Activated CD4-positive, CD25-positive, alpha-beta regulatory T cell treated with anti-CD3 and anti-CD28 coated beads, Interleukin-2, amount 50 U/mL, for 72 hours (primary cell): ENCODE data around the gene SPTB.

Experiments
- DNase-seq: peaks from one replicate; pipeline ENCODE4 v3.0.0; 2021

The SPTB gene

GRCh38 chr14:64763085-64763782, 116.5 kb downstream of the SPTB start:
- DNase-seq = no peak

DNA sequence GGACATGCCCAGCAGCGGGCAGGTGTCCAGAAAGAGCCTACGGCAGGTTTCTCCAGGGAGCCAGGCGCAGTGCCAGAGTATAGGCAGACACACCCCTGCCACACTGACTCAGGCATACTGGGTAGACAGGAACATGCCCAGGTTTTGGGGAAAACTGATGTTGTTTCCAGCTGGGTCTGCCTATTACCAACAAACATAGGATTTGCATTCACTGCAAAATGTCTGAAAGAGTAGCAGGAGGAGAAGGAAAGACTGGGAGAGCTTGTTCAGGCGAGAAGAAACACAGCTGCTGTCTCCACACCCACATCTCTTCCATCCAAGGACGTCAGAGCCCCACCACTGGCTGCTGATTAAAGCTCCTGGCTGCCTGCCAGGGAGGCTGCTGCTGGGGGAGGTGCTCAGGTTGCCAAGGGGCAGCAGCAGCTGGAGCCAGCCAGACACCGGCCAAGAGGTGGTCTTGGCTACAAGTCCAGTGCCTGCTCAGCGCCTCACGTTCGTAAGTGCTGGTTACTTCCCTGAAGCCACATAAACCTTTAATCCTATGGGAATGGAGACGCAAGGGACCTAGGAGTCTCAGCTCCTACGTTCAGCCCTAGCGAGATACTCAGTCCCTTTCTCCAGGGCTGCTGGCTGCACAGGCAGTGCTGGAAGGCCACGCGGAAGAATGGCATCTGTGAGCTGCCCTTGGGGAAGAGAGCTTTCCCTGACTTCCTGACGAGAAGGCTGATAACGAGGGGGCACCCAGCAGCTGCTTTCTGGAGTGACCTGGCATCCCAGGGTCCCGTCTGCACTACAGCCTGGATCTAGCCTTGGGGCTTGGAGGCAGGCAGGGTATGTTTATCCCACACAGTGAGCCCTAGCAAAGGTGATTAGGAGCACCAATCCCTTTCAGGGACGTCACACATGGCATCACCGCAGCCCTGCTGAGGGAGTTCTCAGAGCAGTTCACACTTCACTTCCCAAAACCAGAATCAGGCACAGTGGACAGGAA, 117.4 kb downstream of the SPTB start:
- no peak for DNase-seq

DNA sequence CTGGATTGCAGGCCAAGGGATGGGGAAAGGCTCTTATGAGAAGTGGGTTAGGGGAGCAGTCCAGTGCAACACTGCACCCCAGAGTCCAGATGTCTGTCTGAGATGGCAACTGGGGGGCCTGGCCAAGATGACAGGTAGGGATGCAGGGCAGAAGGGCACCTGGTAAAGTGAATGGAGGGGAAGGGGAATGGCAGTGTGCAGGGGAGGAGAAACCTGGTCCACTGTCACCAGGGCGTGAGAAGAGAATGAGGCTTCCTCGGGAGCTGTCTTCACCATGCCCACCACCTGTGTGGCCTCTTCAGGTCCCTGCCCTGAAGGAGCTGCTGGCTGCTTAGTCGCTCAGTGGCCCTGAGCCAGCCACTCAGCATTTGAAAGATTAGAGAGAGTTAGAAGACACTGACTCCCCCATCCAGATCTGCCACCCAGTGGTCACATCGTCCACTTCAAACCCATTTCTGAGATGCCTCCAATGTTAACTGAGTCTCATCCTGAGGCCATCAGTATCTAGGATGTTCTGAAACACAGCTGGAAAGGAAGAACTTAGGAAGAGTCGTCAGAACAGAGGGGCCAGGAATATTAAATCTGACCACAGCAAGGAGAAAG, 118.2 kb downstream of the SPTB start:
- no peak for DNase-seq

DNA sequence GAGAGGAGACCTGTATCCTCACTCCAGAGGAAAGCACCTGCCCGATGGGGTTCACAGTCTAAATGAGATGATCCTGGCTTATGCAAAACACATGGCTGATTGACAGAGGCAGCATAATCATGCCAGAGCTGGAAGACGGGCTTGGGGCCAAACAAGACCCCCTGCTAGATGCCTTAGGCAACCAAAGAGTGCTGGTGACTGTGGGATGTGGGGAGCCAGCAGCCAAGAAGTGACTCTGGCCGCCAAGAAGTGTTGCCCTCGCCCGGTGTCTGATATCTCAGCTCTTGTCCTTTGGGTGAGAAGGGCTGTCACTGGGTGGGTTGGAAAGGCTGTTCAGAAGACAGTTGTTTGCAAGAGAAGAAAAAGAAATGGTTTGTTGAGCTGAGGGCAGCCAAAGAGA, 118.8 kb downstream of the SPTB start:
- DNase-seq = no peak

GRCh38 chr14:64760146-64760755, 119.5 kb downstream of the SPTB start:
- peak; percentile 75 for DNase-seq

DNA sequence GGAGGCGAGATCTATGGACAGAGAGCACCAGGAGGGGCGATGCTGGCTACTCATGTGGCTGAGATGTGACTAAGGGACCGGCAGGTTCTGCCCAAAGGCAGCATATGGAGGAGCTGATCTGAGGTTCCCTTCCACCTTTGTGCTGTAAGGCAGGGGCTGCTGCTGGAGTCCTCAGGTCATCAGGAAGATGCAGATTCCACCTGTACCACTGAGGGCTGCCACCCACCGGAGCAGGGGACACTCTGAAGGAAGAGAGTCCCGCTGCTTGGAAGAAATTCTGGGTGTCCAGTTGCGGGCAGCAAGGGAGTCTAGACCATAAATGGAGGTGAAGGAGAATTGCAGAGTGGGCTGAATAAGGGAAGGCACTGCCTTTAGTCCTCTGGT, 120.2 kb downstream of the SPTB start:
- DNase-seq = no peak

DNA sequence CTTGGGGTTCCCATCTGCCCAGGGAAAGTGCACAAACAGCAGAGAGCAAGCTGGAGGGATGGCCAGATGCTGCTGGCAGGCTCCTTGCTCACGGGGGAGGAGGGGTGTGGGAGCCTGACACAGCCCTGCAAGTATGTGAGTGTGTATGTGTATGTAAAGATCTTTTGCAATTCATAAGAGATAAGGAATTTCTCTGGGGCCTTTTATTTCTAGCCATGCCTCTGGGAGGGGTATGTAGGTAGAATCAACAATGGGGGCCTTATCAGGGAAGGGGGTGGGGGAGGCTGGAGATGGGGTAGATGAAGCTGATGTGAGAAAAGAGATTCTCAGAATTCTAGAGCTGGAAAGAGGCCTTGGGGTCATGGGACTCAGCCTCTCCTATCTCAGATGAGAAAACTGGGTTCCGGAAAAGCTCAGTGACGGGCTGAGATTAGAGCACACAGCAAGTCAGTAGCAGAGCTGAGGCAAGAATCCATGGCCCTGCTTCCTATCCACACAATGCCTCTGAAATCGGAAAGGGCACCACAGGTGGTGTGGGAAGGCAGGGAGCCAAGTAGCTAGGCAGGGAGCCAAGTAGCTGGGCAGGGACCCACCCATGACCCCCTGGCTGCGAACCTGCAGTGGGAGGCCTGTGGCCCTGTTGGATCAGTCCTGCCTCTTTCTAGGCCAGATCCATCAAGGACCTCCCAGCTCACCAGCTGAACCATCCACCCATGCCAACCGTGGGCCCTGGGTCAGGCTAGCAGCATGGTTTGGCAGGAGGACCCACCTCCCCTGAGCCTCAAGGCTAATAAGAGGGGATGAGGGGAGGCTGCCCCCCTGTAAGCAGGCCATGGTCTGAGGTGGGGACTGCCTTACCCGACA, 120.8 kb downstream of the SPTB start:
- no peak for DNase-seq

DNA sequence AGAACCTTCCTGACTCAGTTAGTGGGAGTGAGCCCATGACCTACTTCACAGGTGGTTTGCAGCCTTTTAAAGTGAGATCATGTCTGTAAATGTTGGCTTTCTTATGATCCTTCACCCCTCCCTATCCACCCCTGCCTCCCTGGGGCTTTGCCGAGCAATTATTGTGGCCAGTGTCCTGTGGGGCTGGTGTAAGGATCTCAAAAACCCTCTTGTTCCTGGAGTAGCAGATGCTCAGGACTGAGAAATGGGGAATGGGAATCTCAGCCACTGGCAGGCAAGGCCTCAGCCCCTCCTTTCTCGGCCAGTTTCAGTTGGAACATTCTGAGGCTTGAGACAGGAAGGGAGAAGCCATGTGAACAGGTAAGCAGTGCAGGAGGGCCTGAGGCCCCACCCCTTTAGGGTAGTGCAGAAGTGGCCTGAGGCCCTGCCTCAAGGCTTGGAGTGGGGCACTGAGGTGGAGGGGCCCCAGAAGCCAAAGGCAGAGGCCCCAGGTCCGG, 121.6 kb downstream of the SPTB start:
- no peak for DNase-seq

DNA sequence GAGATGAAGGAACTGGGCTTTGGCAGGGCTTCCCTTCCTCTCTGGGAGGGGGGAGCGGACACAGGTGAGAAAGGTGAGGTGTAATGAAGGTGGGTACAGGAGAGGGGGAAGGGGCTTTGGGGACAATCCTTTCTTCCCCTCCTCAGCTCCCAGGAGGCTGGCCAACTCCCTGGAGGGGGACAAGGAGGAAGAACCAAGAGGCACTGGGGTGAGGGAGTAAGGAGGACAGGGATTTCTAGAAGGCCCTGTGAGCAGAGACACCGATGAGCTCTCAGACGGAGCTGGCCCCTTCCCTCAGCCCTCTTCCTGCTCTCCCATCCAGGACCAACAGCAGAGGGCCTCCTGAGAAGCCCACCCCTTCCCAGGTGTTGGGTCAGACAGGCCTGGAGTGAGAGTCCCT, 122.1 kb downstream of the SPTB start:
- DNase-seq = no peak

DNA sequence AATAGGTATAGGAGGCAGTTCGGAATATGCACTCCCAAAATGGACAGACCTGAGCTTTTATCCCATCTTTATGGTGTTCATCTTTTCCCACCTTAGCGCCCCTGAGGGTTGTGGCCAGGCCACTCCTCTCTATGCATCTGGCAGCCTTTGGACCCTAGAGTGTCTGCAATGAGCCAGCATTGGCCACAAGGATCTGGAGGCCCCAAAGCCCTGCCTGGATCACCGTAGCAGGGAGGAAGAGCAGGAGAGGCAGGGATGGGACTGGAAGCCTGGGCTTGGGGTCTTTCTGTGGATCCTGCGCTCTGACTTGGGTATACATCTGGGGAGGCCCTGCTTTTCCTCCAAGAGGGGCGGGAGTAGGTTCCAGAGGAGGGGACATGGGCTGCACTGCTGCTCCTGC, 123.0 kb downstream of the SPTB start:
- no peak for DNase-seq

- DNase-seq = no peak
Measured at GRCh38 chr14:64755781-64756221, 123.9 kb downstream of the SPTB start.

- DNase-seq = no peak
Measured at GRCh38 chr14:64754685-64755084, 125.0 kb downstream of the SPTB start.

GRCh38 chr14:64753999-64754398, 125.7 kb downstream of the SPTB start:
- DNase-seq = no peak

DNA sequence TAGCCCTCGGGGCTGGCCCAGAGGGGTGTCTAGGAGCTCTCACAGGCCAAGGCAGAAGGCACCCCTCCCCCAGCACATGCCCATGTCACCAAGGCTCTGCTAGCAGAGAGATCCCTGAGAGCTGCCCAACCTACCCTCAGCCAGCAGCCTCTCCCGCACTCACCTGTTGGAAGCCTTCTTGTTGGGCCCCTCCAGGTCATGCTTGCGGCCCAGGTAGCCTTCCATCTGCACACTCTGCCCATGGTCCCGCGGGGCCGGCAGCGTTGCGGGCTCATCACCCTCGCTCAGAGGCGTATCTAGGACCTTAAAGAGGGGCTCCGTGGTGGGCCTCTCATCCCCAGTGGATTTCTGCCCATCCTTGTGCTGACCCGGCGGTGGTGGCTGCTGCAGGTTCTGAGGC, 126.3 kb downstream of the SPTB start:
- DNase-seq = no peak

- no peak for DNase-seq
Measured at GRCh38 chr14:64752909-64753308, 126.8 kb downstream of the SPTB start.

DNA sequence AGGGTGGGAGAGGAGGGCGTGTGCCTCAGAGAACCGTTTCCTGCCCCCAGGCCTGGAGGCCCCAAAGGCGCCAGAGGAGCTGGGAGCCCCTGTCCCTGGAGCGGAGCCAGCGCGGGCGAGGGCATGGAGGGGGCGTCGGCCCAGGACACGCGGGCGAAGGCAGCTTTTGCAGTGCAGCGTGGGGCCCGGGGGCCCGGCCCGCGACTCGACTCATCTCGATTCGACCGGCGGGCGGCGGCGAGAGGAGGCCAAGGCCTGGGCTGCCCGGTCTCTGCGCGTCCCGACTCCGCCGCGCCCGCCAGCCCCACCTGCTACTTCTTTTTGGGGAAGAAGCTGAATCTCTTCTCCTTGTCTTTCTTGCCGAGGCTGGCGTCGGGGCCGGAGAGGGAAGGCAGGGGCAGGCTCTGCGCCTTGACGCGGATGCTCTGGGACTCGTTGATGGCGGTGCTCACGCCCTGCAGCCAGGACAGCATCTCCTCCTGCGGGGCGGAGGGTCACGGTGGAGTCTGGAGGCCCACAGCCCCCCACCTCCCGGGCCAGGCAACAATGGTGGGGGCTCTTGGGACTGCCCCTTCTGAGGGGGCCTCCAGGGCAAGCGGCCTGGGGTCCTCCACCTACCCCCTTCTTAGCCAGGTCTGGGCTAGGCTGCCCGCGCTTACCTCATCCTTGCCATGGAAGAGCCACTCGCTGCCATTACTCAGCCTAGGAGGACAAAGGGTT, 130.6 kb downstream of the SPTB start:
- DNase-seq = no peak

GRCh38 chr14:64748521-64748920, 131.2 kb downstream of the SPTB start:
- DNase-seq = no peak

- no peak for DNase-seq
Measured at GRCh38 chr14:64747327-64747726, 132.4 kb downstream of the SPTB start.

GRCh38 chr14:64746298-64747250, 133.1 kb downstream of the SPTB start:
- no peak for DNase-seq

DNA sequence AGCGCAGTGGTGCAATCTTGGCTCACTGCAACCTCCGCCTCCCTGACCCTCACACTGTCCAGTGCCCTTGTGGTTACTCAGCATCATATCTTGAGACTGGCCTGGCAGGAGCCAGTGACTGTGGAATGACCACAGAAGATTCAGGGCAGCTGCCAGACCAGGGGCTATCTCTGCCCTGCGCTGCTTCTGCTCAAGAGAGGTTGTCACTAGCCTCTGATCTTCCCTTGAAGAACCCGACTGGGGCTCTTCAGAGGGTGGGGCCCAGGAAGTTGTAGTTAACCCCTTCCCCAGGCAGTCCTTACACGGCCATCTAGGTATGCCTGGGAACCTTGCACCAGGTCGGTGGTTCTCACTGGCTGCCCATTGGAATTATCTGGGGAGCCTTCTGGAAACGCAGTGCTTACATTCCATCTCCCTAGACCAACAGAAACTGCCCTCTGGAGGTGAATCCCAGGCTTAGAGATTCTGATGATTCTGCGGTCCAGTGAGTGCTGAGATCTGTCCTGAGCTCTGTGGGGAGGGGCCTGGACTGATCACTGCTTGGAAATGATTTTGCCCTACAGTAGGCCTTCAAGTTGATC, 134.1 kb downstream of the SPTB start:
- DNase-seq = no peak
